Lower lobe of right lung (tissue), 2 donors: ENCODE data around the gene RAB7B. TPM values are rescaled to one million over a fixed set of nuclear protein-coding genes. Genes with fewer than 3 reads are reported as not detected.

Experiments
- ATAC-seq, 2 donors: fragments of 200-7000 bp; cut with Tn5 transposase; one replicate each; pipeline ENCODE4 v1.9.1; 2020 to 2022; ENCODE audit warnings: mild to moderate bottlenecking in 2 of 2, moderate library complexity in 2 of 2
- DNase-seq: peaks from one replicate; pipeline ENCODE4 v3.0.0-alpha.2; 2020
- H3K27ac ChIP-seq: fragments of 200-600 bp; one replicate; pipeline ENCODE4 v1.8.0; 2022
- H3K27me3 ChIP-seq: fragments of 200-600 bp; one replicate; pipeline ENCODE4 v1.8.0; 2022; ENCODE audit warnings: low read depth
- H3K36me3 ChIP-seq: fragments of 200-600 bp; one replicate; pipeline ENCODE4 v1.8.0; 2022; ENCODE audit warnings: mild to moderate bottlenecking
- H3K4me1 ChIP-seq: fragments of 200-600 bp; one replicate; pipeline ENCODE4 v1.8.0; 2022
- H3K4me3 ChIP-seq: fragments of 200-600 bp; one replicate; pipeline ENCODE4 v1.8.0; 2022; ENCODE audit warnings: mild to moderate bottlenecking
- H3K9me3 ChIP-seq: fragments of 200-600 bp; one replicate; pipeline ENCODE4 v1.8.0; 2022
- intact Hi-C: fragments of 100-400 bp; cut with DNase I; formaldehyde crosslinking; loops from one replicate; pipeline ENCODE4 v1.11.0; 2022
- total RNA-seq: library from RNA; stranded (reverse); fragmentation: NEBNext Ultra II Directional; extraction: Animal tissue kit (Norgen Biotek cat#: 25700); gene quantifications from one replicate; pipeline ENCODE4 v1.2.1, GENCODE V29; 2021
- TF ChIP-seq, protein P1 (sequence below): fragments of 200-600 bp; IDR thresholded peaks from one replicate; pipeline ENCODE4 v1.8.0; 2022; ENCODE audit warnings: antibody characterized with exemption, mild to moderate bottlenecking
- donor health status: DM: no; HTN: yes; CAD: no; lungs with severe emphysema.

Gene RAB7B
- total RNA-seq, 1 donor from 2014 or later, result 9.1 TPM

DNA sequence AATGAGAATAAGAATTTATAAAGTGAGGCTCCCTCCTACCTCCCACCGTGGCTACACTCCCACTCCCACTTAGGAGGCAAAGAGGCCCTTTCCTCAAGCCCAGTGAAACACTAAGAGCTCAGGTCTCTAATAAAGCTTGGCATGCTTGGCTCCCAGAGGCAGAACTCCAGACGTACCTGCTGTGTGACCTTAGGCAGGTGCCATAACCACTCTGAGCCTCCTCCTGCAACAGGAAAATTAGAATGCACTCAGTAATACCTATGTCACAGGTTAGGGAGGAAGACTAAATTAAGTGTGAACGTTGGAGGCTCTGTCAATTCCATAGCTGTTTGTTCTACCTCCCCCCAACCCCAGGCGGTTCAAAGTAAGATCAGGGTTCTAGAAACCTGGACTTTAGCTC is 43.4 kb downstream of the RAB7B start:
- peaks cover 23% of the 10 kb centered on the region for H3K4me1 ChIP-seq
- H3K27ac ChIP-seq, result no peak overlapping the region
- DNase-seq (no peak), ATAC-seq (no peak)
- no peak overlapping the region for H3K4me3 ChIP-seq
- H3K9me3 ChIP-seq, result no peaks in the 10 kb centered on the region
- TF ChIP-seq, protein P1, sequence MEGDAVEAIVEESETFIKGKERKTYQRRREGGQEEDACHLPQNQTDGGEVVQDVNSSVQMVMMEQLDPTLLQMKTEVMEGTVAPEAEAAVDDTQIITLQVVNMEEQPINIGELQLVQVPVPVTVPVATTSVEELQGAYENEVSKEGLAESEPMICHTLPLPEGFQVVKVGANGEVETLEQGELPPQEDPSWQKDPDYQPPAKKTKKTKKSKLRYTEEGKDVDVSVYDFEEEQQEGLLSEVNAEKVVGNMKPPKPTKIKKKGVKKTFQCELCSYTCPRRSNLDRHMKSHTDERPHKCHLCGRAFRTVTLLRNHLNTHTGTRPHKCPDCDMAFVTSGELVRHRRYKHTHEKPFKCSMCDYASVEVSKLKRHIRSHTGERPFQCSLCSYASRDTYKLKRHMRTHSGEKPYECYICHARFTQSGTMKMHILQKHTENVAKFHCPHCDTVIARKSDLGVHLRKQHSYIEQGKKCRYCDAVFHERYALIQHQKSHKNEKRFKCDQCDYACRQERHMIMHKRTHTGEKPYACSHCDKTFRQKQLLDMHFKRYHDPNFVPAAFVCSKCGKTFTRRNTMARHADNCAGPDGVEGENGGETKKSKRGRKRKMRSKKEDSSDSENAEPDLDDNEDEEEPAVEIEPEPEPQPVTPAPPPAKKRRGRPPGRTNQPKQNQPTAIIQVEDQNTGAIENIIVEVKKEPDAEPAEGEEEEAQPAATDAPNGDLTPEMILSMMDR, result no peak
- H3K36me3 ChIP-seq, result no peaks in the 10 kb centered on the region
- H3K27me3 ChIP-seq, result no peaks in the 10 kb centered on the region
- intact Hi-C loops, result no loop called here

DNA sequence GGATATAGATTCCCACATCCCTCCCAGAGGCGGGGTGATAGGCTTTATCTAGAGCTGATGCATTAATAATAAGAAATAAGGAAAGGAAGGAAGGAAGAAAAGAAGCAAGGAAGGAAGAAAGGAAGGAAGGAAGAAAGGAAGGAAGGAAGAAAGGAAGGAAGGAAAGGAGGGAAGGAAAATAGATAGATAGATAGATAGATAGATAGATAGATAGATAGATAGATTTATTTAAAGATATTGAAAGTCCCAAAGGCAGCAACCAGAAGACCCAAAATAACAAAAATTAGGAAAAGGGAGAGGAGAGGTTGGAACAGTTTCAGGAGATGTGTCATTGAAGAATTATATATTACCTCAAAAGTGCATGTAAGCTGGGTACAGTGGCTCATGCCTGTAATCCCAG is 47.7 kb downstream of the RAB7B start:
- Histone ChIP-seq H3K27ac (no peak overlapping the region), H3K36me3 (no peaks in the 10 kb centered on the region), H3K4me1 (no peaks in the 10 kb centered on the region), H3K9me3 (no peaks in the 10 kb centered on the region), H3K27me3 (no peaks in the 10 kb centered on the region), H3K4me3 (no peak overlapping the region)
- intact Hi-C loops, result no loop called here
- ATAC-seq (no peak), DNase-seq (no peak)
- TF ChIP-seq, protein P1, result no peak

DNA sequence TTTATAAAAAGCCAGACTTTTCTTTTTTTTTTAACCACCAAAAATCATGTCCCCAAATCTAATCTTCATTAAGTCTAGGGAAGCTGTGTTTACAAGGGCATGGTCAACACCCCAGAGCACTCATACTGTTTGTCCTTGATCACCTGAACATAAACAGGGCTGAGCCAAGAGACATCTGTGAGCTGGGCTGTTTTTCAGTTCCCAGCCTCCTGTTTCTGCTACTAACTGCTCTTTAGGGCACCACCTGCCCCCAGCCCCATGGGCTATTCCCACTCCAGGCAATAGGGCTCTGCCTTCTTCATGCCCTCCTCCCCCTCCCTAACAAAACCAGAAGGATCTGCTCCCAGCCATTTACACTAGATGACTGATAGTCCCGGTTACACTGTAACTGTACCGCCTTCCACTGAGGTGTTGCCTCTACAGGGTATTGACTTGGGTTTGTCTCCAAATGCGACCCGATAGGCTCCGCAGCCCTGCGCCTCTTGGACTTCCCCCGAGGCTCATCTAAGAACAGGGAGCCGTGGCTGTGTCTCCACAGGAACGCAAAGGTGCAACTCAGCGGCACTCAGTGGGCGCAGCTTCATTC is 48.3 kb downstream of the RAB7B start:
- Histone ChIP-seq H3K4me1 (no peaks in the 10 kb centered on the region), H3K27ac (no peak overlapping the region), H3K36me3 (no peaks in the 10 kb centered on the region), H3K27me3 (no peaks in the 10 kb centered on the region), H3K9me3 (no peaks in the 10 kb centered on the region), H3K4me3 (no peak overlapping the region)
- ATAC-seq (no peak), DNase-seq (no peak)
- intact Hi-C loops, result no loop called here
- TF ChIP-seq, protein P1, result no peak

DNA sequence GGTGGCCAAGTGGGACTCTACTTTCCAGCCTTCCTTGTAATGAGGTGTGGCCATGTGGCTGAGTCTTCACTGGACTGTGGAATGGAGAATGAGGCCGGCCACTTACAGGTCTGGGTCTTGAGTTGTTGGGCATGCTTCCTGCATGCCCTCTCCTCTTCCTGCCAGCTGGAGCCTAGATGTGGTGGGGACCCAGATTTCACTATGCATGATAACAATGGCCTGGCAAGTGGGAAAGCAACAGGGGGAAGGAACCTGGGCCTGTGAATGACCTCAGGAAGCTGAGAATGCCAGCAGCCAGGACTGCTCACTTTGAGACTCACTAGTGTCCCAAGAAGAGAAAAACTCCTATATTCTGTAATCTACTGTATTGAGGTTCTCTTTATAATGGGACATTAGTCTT is 51.4 kb downstream of the RAB7B start:
- no peak overlapping the region for H3K4me3 ChIP-seq
- peaks cover 6% of the 10 kb centered on the region for H3K4me1 ChIP-seq
- no peaks in the 10 kb centered on the region for H3K27me3 ChIP-seq
- H3K36me3 ChIP-seq, result no peaks in the 10 kb centered on the region
- TF ChIP-seq, protein P1, result no peak
- H3K9me3 ChIP-seq, result no peaks in the 10 kb centered on the region
- ATAC-seq, result no peak
- no peak overlapping the region for H3K27ac ChIP-seq
- DNase-seq, result no peak
- intact Hi-C loops, result no loop called here

DNA sequence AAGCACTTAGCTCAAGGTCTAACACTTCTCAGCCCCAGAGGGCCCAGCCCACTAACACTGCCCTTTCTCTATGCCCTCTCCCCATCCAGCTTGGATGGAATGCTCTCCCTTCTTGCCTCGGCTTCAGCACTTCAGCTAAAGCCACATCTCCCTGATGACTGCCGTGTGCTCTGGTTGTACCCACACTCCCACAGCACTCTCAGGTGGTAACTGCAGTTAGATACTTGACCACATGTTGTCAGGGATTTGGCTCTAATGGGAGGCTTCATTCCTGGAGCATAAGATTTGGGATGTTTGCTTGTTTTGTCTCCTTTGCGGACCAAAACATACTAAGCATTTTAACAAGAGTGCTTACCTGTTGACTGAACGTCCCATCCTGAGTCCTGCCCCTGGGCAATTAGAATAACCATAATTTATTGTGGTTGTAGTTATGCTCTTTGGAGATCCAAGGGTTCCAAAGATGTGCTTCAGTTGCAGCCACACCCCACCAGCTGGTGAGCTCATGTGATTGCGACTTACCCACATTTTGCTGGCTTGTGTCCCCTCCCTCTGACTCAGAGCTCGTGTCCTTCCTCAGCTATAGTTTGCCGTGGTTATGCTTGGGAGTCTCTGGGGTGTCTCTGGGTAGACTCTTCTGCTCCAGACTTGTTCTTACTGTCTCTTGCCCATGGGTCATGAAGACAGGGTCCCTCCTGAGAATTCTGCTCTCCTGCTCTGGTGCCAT is 52.2 kb downstream of the RAB7B start:
- DNase-seq (no peak), ATAC-seq (no peak)
- H3K4me1 ChIP-seq, result peaks cover 6% of the 10 kb centered on the region
- H3K27ac ChIP-seq, result no peak overlapping the region
- H3K9me3 ChIP-seq, result no peaks in the 10 kb centered on the region
- intact Hi-C loops, result no loop called here
- H3K27me3 ChIP-seq, result no peaks in the 10 kb centered on the region
- H3K36me3 ChIP-seq, result no peaks in the 10 kb centered on the region
- TF ChIP-seq, protein P1, result no peak
- H3K4me3 ChIP-seq, result no peak overlapping the region
